ENCODE results near the gene BTNL3. TPM values are rescaled to one million over a fixed set of nuclear protein-coding genes. Genes with fewer than 3 reads are reported as not detected.

BTNL3 gene
- total RNA-seq (ENCODE audit: low replicate concordance), result 0.82 and 2.7 TPM in 2 replicates
- long read RNA-seq, transcript BTNL3-201 (8 exons, 2,440 nt), result major isoform, 20 of 27 reads
- long read RNA-seq, partial matches to known transcripts, result 1 of 27 reads
- long read RNA-seq, other reads (novel, unspliced or antisense), result 6 of 27 reads

GRCh38 chr5:180988592-180988991, at the start of gene BTNL3:
TSS of gene BTNL3 (plus strand) at chr5:180988846. CDS start at chr5:180989029, 183 bp downstream.
- Mint-ChIP-seq H3K4me3 (no peak within 1 kb of the TSS), H3K4me1 (ENCODE audit: unreplicated experiment) (no peaks in the 10 kb centered on the region), H3K9me3 (no peaks in the 10 kb centered on the region), H3K36me3 (no peaks in the 10 kb centered on the region), H3K27me3 (peaks cover 12% of the 10 kb centered on the region), H3K27ac (no peak within 1 kb of the TSS)
- no peak for TF ChIP-seq CTCF (conservative IDR thresholded peaks at IDR 0.05)
- no peak for DNase-seq (ENCODE audit: extremely low spot score, unreplicated experiment)

- H3K9me3 Mint-ChIP-seq, result no peaks in the 10 kb centered on the region
- no peak overlapping the region for H3K27ac Mint-ChIP-seq
- no peak for TF ChIP-seq CTCF (conservative IDR thresholded peaks at IDR 0.05)
- peaks cover 25% of the 10 kb centered on the region for H3K27me3 Mint-ChIP-seq
- no peak overlapping the region for H3K4me3 Mint-ChIP-seq
- H3K4me1 Mint-ChIP-seq (ENCODE audit: unreplicated experiment), result no peaks in the 10 kb centered on the region
- DNase-seq (ENCODE audit: extremely low spot score, unreplicated experiment), result no peak
- no peaks in the 10 kb centered on the region for H3K36me3 Mint-ChIP-seq
Measured at GRCh38 chr5:180950291-180950949, 38.2 kb upstream of the BTNL3 start.

- no peak overlapping the region for H3K4me3 Mint-ChIP-seq
- no peaks in the 10 kb centered on the region for H3K4me1 Mint-ChIP-seq (ENCODE audit: unreplicated experiment)
- H3K36me3 Mint-ChIP-seq, result no peaks in the 10 kb centered on the region
- H3K9me3 Mint-ChIP-seq, result no peaks in the 10 kb centered on the region
- no peak for DNase-seq (ENCODE audit: extremely low spot score, unreplicated experiment)
- H3K27ac Mint-ChIP-seq, result no peak overlapping the region
- no peak for TF ChIP-seq CTCF (conservative IDR thresholded peaks at IDR 0.05)
- H3K27me3 Mint-ChIP-seq, result peaks cover 21% of the 10 kb centered on the region
Measured at GRCh38 chr5:180959661-180960060, 29.0 kb upstream of the BTNL3 start.

GRCh38 chr5:180960209-180960608, 28.4 kb upstream of the BTNL3 start:
- Mint-ChIP-seq H3K9me3 (no peaks in the 10 kb centered on the region), H3K27me3 (peaks cover 20% of the 10 kb centered on the region), H3K4me1 (ENCODE audit: unreplicated experiment) (no peaks in the 10 kb centered on the region), H3K4me3 (no peak overlapping the region), H3K27ac (no peak overlapping the region), H3K36me3 (no peaks in the 10 kb centered on the region)
- no peak for DNase-seq (ENCODE audit: extremely low spot score, unreplicated experiment)
- TF ChIP-seq CTCF (conservative IDR thresholded peaks at IDR 0.05), result no peak

GRCh38 chr5:180969406-180969805, 19.2 kb upstream of the BTNL3 start:
- H3K27me3 Mint-ChIP-seq, result peaks cover 6% of the 10 kb centered on the region
- H3K4me3 Mint-ChIP-seq, result no peak overlapping the region
- TF ChIP-seq CTCF (conservative IDR thresholded peaks at IDR 0.05), result no peak
- H3K36me3 Mint-ChIP-seq, result no peaks in the 10 kb centered on the region
- H3K4me1 Mint-ChIP-seq (ENCODE audit: unreplicated experiment), result no peaks in the 10 kb centered on the region
- no peak overlapping the region for H3K27ac Mint-ChIP-seq
- peaks cover 4% of the 10 kb centered on the region for H3K9me3 Mint-ChIP-seq
- DNase-seq (ENCODE audit: extremely low spot score, unreplicated experiment), result no peak

Data from type B pancreatic cell (in vitro differentiated cells).